IMR-90 (cell line): ENCODE results near the gene NRP2. TPM values are rescaled to one million over a fixed set of nuclear protein-coding genes. Genes with fewer than 3 reads are reported as not detected.

Experiments used
- ATAC-seq: fragments of 200-7000 bp; cut with Tn5 transposase; 2 replicates; pipeline ENCODE4 v1.9.1; 2020; ENCODE audit warnings: low read depth, mild to moderate bottlenecking, moderate library complexity
- BruUV-seq: library from RNA; stranded (reverse); fragments of 400-500 nt; replicated peaks from 2 replicates; lab custom pipeline; 2021; lab: Mats Ljungman, UMichigan
- CTCF ChIA-PET: fragments of 300-600 bp; formaldehyde crosslinking; extraction: SDS; loops from one replicate; lab custom pipeline; 2021; ENCODE audit warnings: antibody characterized with exemption; lab: Yijun Ruan, JAX
- POLR2A ChIA-PET: fragments of 300-600 bp; sonication (Branson Sonifier 250); formaldehyde crosslinking; loops from one replicate; lab custom pipeline; 2022; ENCODE audit warnings: antibody characterized with exemption; ENCODE audit not compliant: unreplicated experiment; lab: Charles Lee
- DNase-seq: peaks from one replicate; pipeline ENCODE4 v3.0.0; 2013
- H2AFZ ChIP-seq: replicated peaks from 2 replicates; pipeline ENCODE3; 2013; ENCODE audit warnings: low read length, mild to moderate bottlenecking; ENCODE audit not compliant: poor library complexity
- H2AK5ac ChIP-seq: 2 replicates; pipeline ENCODE4 v1.6.1; 2013; ENCODE audit warnings: low read depth, low read length, inconsistent platforms
- H2AK9ac ChIP-seq: replicated peaks from 2 replicates; pipeline ENCODE3; 2013; ENCODE audit warnings: mild to moderate bottlenecking, low read depth, low read length, moderate library complexity; ENCODE audit not compliant: poor library complexity
- H2BK120ac ChIP-seq: 2 replicates; pipeline ENCODE4 v1.6.1; 2013; ENCODE audit warnings: low read depth, low read length, inconsistent platforms
- H2BK15ac ChIP-seq: 3 replicates; pipeline ENCODE4 v1.6.1; 2013; ENCODE audit warnings: low read depth, low read length, inconsistent platforms
- H2BK20ac ChIP-seq: 2 replicates; pipeline ENCODE4 v1.6.1; 2013; ENCODE audit warnings: low read depth, mild to moderate bottlenecking, inconsistent platforms, low read length, moderate library complexity
- H2BK5ac ChIP-seq: 2 replicates; pipeline ENCODE4 v1.6.1; 2013; ENCODE audit warnings: mild to moderate bottlenecking, low read depth, low read length, inconsistent platforms; ENCODE audit not compliant: poor library complexity, severe bottlenecking
- H3K14ac ChIP-seq: replicated peaks from 2 replicates; pipeline ENCODE4 v1.6.1; 2013; ENCODE audit warnings: low read depth, low read length, inconsistent platforms
- H3K18ac ChIP-seq: 2 replicates; pipeline ENCODE4 v1.6.1; 2013; ENCODE audit warnings: low read depth, low read length, control low read depth
- H3K23ac ChIP-seq: 2 replicates; pipeline ENCODE4 v1.6.1; 2013; ENCODE audit warnings: low read depth, low read length, inconsistent platforms
- H3K27ac ChIP-seq: 2 replicates; pipeline ENCODE4 v1.5.1; 2013; ENCODE audit warnings: mild to moderate bottlenecking, control low read depth, low read length; ENCODE audit not compliant: insufficient read depth
- H3K27me3 ChIP-seq: 2 replicates; pipeline ENCODE4 v1.6.1; 2013; ENCODE audit warnings: low read length; ENCODE audit not compliant: control insufficient read depth, insufficient read depth
- H3K36me3 ChIP-seq: 2 replicates; pipeline ENCODE4 v1.6.1; 2013; ENCODE audit warnings: low read length, mixed read lengths; ENCODE audit not compliant: control insufficient read depth, insufficient read depth
- H3K4ac ChIP-seq: 2 replicates; pipeline ENCODE4 v1.6.1; 2013; ENCODE audit warnings: low read depth, low read length, inconsistent platforms
- H3K4me1 ChIP-seq: 2 replicates; pipeline ENCODE4 v1.6.1; 2013; ENCODE audit warnings: low read length, mixed read lengths; ENCODE audit not compliant: control insufficient read depth, insufficient read depth
- H3K4me2 ChIP-seq: 2 replicates; pipeline ENCODE4 v1.6.1; 2013; ENCODE audit warnings: low read depth, mild to moderate bottlenecking, control low read depth, low read length, moderate library complexity
- H3K4me3 ChIP-seq: 2 replicates; pipeline ENCODE4 v1.5.1; 2013; ENCODE audit warnings: low read depth, mild to moderate bottlenecking, control low read depth, low read length, moderate library complexity; ENCODE audit not compliant: insufficient read depth
- H3K56ac ChIP-seq: 2 replicates; pipeline ENCODE4 v1.6.1; 2013; ENCODE audit warnings: low read length, inconsistent platforms; ENCODE audit not compliant: insufficient read depth; ENCODE audit errors: extremely low read depth
- H3K79me1 ChIP-seq, 2 experiments: 2 replicates each; pipeline ENCODE4 v1.6.1; 2013; ENCODE audit warnings: low read length in 2 of 2, inconsistent platforms in 1 of 2, low read depth in 1 of 2
- H3K9ac ChIP-seq: 2 replicates; pipeline ENCODE4 v1.6.1; 2013; ENCODE audit warnings: low read depth, low read length, control low read depth
- H3K9me1 ChIP-seq: 2 replicates; pipeline ENCODE4 v1.6.1; 2013; ENCODE audit warnings: low read length, inconsistent platforms; ENCODE audit not compliant: insufficient read depth
- H3K9me3 ChIP-seq: 2 replicates; pipeline ENCODE4 v1.6.1; 2013; ENCODE audit warnings: low read length; ENCODE audit not compliant: control insufficient read depth, insufficient read depth
- H4K20me1 ChIP-seq: 2 replicates; pipeline ENCODE4 v1.6.1; 2013; ENCODE audit warnings: low read length, inconsistent platforms; ENCODE audit not compliant: insufficient read depth
- H4K5ac ChIP-seq: 2 replicates; pipeline ENCODE4 v1.6.1; 2013; ENCODE audit warnings: mild to moderate bottlenecking, low read depth, low read length, control low read depth
- H4K8ac ChIP-seq, 2 experiments: 2 replicates each; pipeline ENCODE4 v1.6.1; 2013; ENCODE audit warnings: low read depth in 2 of 2, low read length in 2 of 2, control low read depth in 1 of 2, inconsistent platforms in 1 of 2
- H4K91ac ChIP-seq: 2 replicates; pipeline ENCODE4 v1.6.1; 2013; ENCODE audit warnings: low read depth, low read length, inconsistent platforms; ENCODE audit not compliant: insufficient read depth
- BHLHE40 ChIP-seq: fragments of 150-350 bp; IDR thresholded peaks from 2 replicates; pipeline ENCODE4 v1.6.1; 2016; ENCODE audit warnings: mild to moderate bottlenecking, low read depth, low read length
- CEBPB ChIP-seq: IDR thresholded peaks from 2 replicates; pipeline ENCODE4 v1.6.1; 2012; ENCODE audit warnings: low read depth, low read length, improper control_type of control experiment
- CHD1 ChIP-seq: IDR thresholded peaks from 2 replicates; pipeline ENCODE4 v1.6.1; 2012; ENCODE audit warnings: low read depth, low read length, improper control_type of control experiment
- FOS ChIP-seq: fragments of 150-350 bp; IDR thresholded peaks from 2 replicates; pipeline ENCODE4 v1.6.1; 2016; ENCODE audit warnings: low read depth, low read length
- MAFK ChIP-seq: IDR thresholded peaks from 2 replicates; pipeline ENCODE4 v1.6.1; 2012; ENCODE audit warnings: low read depth, low read length, improper control_type of control experiment
- MAZ ChIP-seq: IDR thresholded peaks from 2 replicates; pipeline ENCODE4 v1.6.1; 2012; ENCODE audit warnings: low read depth, mild to moderate bottlenecking, low read length, improper control_type of control experiment, moderate library complexity, borderline replicate concordance
- MXI1 ChIP-seq: IDR thresholded peaks from 2 replicates; pipeline ENCODE4 v1.6.1; 2012; ENCODE audit warnings: low read depth, mild to moderate bottlenecking, low read length, moderate library complexity, borderline replicate concordance
- NFE2L2 ChIP-seq: fragments of 150-350 bp; IDR thresholded peaks from 2 replicates; pipeline ENCODE4 v1.6.1; 2016; ENCODE audit warnings: low read depth, mild to moderate bottlenecking, low read length
- POLR2A ChIP-seq: IDR thresholded peaks from 2 replicates; pipeline ENCODE4 v1.6.1; 2012; ENCODE audit warnings: mild to moderate bottlenecking, low read depth, low read length
- RAD21 ChIP-seq: IDR thresholded peaks from 2 replicates; pipeline ENCODE4 v1.6.1; 2012; ENCODE audit warnings: low read length, improper control_type of control experiment
- RCOR1 ChIP-seq: IDR thresholded peaks from 2 replicates; pipeline ENCODE4 v1.6.1; 2012; ENCODE audit warnings: mild to moderate bottlenecking, low read length, improper control_type of control experiment; ENCODE audit not compliant: insufficient replicate concordance
- RFX5 ChIP-seq: IDR thresholded peaks from 2 replicates; pipeline ENCODE4 v1.8.0; 2012; ENCODE audit warnings: low read depth, mild to moderate bottlenecking, low read length, moderate library complexity
- SMC3 ChIP-seq: fragments of 150-350 bp; IDR thresholded peaks from 2 replicates; pipeline ENCODE4 v1.6.1; 2016; ENCODE audit warnings: low read depth, mild to moderate bottlenecking, antibody characterized with exemption, low read length, moderate library complexity
- USF2 ChIP-seq: fragments of 150-350 bp; IDR thresholded peaks from 2 replicates; pipeline ENCODE4 v1.6.1; 2017; ENCODE audit warnings: mild to moderate bottlenecking, antibody characterized with exemption, low read length, low read depth
- WGBS, 2 experiments: methylation state at CpG; one replicate each; pipeline versions ENCODE4 v1.1.5 to v1.1.7; 2013; ENCODE audit warnings: missing lambda C conversion rate in 2 of 2; ENCODE audit not compliant: insufficient read length in 1 of 2; ENCODE audit errors: extremely low coverage in 2 of 2; 5-methylcytosine and 5-hydroxymethylcytosine counted together
- dilution Hi-C: fragments of 300-500 bp; cut with HindIII; formaldehyde crosslinking; loops from one replicate; pipeline ENCODE4 v1.14.3; 2018; ENCODE audit warnings: low sequenced_read_pairs; ENCODE audit not compliant: unreplicated experiment
- in situ Hi-C: fragments of 300-500 bp; cut with MboI; formaldehyde crosslinking; loops from 3 replicates; pipeline ENCODE4 v1.14.3; 2019; ENCODE audit warnings: low sequenced_read_pairs, inconsistent platforms, mixed read lengths
- intact Hi-C: fragments of 100-400 bp; cut with micrococcal nuclease; formaldehyde crosslinking; loops from 2 replicates; pipeline ENCODE4 v1.10.0; 2022
- polyA plus RNA-seq, 3 experiments: library from polyadenylated mRNA; depleted of rRNA; stranded (reverse); fragments of >200 nt; gene quantifications; 2 replicates each; pipeline ENCODE4 v1.2.3, GENCODE V29; 2012; ENCODE audit warnings: low replicate concordance in 1 of 3
- total RNA-seq: library from RNA; depleted of rRNA; stranded (reverse); fragments of >200 nt; gene quantifications from 2 replicates; pipeline ENCODE4 v1.2.3, GENCODE V29; 2012
- TF ChIP-seq, protein P1 (sequence below): conservative IDR thresholded peaks from 2 replicates; pipeline ENCODE4 v1.5.1; 2012; ENCODE audit warnings: mild to moderate bottlenecking, low read depth, low read length, improper control_type of control experiment
- TF ChIP-seq, protein P2 (sequence below): fragments of 150-350 bp; IDR thresholded peaks from 2 replicates; pipeline ENCODE4 v1.6.1; 2016; ENCODE audit warnings: low read depth, mild to moderate bottlenecking, low read length, moderate library complexity, borderline replicate concordance

Gene NRP2
- total and polyA plus RNA-seq, 2 of the 4 experiments (the other 2 are of a cell fraction) = 46.4 to 51.3 TPM

- Histone ChIP-seq H3K18ac (no peak overlapping the region), H3K4me1 (peaks cover 32% of the 10 kb centered on the region), H3K27me3 (no peaks in the 10 kb centered on the region), H2BK5ac (no peak overlapping the region), H3K56ac (no peak overlapping the region), H4K91ac (no peak overlapping the region), H2AFZ (no peak overlapping the region), H3K4me3 (no peak overlapping the region), H2BK120ac (no peak overlapping the region), H2BK15ac (no peak overlapping the region), H3K9me1 (peaks cover 31% of the 10 kb centered on the region), H3K4ac (0 out of 2 replicates have a peak overlapping the region, but pooled peaks have one; percentile 1), H3K79me1 (peaks cover 4 to 16% of the 10 kb centered on the region in 2 experiments; a peak in 3 of 4 replicates), H3K23ac (no peak overlapping the region), H3K14ac (no peak overlapping the region), H3K9me3 (no peaks in the 10 kb centered on the region), H4K5ac (no peak overlapping the region), H2BK20ac (no peak overlapping the region), H4K20me1 (peaks cover 3% of the 10 kb centered on the region; the same call in 1 of the 2 replicates), H2AK9ac (no peak overlapping the region), H3K27ac (no peak overlapping the region), H2AK5ac (no peak overlapping the region), H3K36me3 (peaks cover 58% of the 10 kb centered on the region), H3K9ac (no peak overlapping the region), H3K4me2 (no peak overlapping the region), H4K8ac (no peak overlapping the region; a peak in 1 of 4 replicates)
- dilution Hi-C loops (no loop called here), intact Hi-C loops (no loop called here), in situ Hi-C loops (no loop called here)
- TF ChIP-seq RCOR1 (no peak), CHD1 (no peak), CEBPB (no peak), RAD21 (no peak), RFX5 (no peak), MXI1 (no peak), FOS (no peak), BHLHE40 (no peak), MAZ (no peak), USF2 (no peak), NFE2L2 (no peak), MAFK (no peak), POLR2A (no peak), SMC3 (no peak)
- TF ChIP-seq, protein P1, sequence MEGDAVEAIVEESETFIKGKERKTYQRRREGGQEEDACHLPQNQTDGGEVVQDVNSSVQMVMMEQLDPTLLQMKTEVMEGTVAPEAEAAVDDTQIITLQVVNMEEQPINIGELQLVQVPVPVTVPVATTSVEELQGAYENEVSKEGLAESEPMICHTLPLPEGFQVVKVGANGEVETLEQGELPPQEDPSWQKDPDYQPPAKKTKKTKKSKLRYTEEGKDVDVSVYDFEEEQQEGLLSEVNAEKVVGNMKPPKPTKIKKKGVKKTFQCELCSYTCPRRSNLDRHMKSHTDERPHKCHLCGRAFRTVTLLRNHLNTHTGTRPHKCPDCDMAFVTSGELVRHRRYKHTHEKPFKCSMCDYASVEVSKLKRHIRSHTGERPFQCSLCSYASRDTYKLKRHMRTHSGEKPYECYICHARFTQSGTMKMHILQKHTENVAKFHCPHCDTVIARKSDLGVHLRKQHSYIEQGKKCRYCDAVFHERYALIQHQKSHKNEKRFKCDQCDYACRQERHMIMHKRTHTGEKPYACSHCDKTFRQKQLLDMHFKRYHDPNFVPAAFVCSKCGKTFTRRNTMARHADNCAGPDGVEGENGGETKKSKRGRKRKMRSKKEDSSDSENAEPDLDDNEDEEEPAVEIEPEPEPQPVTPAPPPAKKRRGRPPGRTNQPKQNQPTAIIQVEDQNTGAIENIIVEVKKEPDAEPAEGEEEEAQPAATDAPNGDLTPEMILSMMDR = no peak
- TF ChIP-seq, protein P2, sequence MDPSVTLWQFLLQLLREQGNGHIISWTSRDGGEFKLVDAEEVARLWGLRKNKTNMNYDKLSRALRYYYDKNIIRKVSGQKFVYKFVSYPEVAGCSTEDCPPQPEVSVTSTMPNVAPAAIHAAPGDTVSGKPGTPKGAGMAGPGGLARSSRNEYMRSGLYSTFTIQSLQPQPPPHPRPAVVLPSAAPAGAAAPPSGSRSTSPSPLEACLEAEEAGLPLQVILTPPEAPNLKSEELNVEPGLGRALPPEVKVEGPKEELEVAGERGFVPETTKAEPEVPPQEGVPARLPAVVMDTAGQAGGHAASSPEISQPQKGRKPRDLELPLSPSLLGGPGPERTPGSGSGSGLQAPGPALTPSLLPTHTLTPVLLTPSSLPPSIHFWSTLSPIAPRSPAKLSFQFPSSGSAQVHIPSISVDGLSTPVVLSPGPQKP = no peak
- POLR2A ChIA-PET = no interaction called here
- ATAC-seq = no peak
- 80% methylated on average over 2 of the region's 7 CpGs; no CpG with 5 or more reads in 1 of the 2 experiments for WGBS, 2 experiments
- BruUV-seq = no TSS peak
- CTCF ChIA-PET = no interaction called here
- DNase-seq = no peak
Observed at GRCh38 chr2:205728366-205728765, 46.1 kb downstream of the NRP2 start.
